HT1080 (cell line): Measurements from ENCODE around the gene ASPG. TPM values are rescaled to one million over a fixed set of nuclear protein-coding genes. Genes with fewer than 3 reads are reported as not detected.

Experiments
- DNase-seq: peaks from one replicate; pipeline ENCODE4 v3.0.0-alpha.2; 2015; ENCODE audit warnings: low read depth
- total RNA-seq: library from RNA; depleted of rRNA; stranded (reverse); fragments of >200 nt; shearing (Covaris generic); gene quantifications from 2 replicates; pipeline ENCODE4 v1.2.3, GENCODE V29; 2014

The ASPG gene
- total RNA-seq, 1 experiment from 2014 or later: not detected

GRCh38 chr14:104115691-104116287 is 30.3 kb downstream of the ASPG start:
- DNase-seq: no peak

DNA sequence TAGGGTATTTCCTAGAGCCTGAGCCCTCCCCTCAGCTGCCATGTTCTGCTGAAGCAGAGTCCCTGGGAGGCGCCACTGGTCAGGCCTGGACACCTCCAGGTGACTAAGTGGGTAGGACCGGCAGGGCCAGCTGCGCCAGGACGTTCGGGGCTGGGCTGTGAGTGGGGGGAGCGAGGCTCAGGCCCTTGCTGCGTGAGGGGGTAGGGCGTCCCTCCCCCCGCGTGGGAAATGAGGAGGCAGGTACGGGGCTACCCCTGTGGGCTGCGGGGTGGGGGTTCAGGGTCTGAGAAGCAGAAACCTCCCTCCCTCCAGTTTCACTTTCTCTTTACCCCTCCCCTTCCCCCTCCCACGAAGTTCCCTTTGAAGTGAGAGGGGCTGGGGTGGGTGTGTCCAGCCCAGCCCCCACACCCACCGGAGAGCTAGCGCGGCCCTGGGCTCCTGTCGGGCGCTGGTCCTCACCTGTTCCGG is 30.8 kb downstream of the ASPG start:
- DNase-seq: no peak

- no peak for DNase-seq
Observed at GRCh38 chr14:104116756-104117340, 31.3 kb downstream of the ASPG start.

DNA sequence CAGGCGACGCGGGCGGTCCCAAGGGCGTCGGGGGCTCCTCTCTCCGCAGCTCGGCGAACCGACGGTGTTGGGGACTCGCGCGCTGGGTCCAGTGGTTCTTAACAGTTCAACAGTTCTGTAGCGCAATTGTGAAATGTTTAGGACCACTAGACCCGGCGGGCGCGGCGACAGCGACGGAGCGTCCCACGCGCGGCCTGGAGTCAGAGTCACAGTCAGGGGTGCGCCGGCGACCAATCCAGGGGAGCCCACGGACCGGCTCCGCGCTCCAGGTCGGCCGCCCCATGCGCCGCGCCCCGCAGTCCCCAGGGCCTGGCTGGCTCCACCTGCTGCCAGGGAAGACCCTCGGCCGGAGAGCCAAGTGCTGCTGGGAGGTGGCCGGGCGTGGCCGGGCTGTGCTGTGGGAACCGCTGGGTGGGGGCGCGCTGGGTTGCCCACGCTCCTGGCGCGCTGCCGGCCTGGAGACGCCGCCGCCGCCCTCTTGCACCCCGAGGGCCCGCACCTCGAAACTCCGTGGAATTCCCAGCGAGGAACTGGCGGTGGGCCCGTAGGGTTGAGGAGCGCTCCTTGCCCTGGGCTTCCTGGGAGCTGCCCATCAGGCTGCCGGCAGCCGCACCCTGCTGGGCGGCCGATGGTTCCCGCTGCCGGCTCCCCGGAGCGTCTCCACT is 32.0 kb downstream of the ASPG start:
- no peak for DNase-seq

DNA sequence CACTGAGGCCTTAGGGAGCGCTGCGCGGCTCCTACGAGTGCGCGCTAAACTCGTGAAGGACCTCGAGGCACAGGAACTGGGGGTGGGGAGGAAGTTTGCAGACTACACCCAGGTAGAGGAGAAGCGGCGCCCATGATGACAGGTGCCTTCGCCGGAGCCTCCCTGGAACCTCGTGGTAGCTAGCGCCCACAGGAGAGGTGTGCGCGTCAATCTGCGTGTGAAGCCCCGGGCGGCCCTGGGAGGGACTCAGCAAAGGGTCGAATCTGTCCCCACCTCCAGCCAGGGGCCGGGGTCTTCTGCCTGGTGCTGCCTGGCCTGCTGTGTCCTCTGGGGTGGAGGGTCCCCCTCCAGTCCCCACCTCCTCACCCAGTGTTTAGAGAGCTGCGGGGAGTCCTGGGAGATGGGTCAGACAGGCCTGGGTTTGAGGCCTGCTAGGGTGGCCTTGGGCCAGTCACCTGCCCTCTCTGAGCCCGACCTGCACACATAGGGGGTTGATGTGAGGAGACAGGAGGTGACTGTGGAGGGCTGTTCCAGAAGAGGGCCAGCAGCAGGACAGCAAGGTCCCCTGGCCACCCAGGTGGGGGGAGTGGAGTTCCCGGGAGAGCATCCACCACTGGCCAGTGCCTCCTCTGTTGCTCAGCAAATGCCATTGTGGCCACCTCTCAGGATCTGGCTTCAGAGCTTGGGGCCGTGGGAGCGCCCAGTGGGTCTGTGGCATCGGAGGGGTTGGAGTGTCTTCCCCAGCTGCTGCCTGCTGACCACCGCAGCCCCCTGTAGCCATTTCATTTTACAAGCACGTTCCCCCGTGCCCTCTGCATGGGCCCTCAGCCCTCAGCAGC is 32.7 kb downstream of the ASPG start:
- DNase-seq: no peak

DNA sequence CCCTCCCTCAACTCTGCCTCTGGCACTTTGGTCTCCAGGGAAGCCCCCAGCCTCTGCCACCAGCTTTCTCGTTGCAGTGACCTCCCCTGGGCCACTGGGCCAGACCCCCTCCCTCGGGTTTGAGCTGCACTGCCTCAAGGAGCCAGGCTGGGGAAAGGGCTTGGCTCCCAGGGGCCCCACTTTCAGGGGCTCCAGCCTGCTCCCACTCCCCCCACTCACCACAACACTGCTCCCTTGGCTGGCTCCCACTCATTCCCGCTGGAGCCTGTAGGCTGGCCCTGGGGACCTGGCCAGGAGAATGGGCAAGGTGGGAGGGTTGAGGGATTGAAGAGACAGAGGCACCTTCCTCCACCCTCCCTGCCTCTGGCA is 33.6 kb downstream of the ASPG start:
- no peak for DNase-seq

GRCh38 chr14:104119488-104120251 is 34.2 kb downstream of the ASPG start:
- no peak for DNase-seq

GRCh38 chr14:104120281-104120741 is 34.8 kb downstream of the ASPG start:
- no peak for DNase-seq

DNA sequence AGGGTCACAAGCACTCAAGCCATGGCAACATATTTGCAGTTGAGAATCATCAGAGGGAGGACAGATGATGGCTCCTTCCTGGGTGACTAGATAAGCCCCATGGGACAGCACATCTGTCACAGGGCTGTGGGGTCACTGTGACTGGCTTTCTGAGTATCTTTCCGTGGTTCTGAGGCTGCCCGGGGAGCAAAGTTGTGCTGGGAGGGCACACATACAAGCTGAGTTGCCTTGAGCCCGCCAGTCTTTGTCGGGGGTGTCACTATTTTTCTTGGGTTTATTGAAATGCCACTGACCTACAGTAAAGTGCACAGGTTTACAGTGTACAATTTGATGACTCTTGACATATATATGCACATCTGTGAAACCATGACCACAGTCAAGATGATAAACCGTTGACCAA is 35.6 kb downstream of the ASPG start:
- no peak for DNase-seq

DNA sequence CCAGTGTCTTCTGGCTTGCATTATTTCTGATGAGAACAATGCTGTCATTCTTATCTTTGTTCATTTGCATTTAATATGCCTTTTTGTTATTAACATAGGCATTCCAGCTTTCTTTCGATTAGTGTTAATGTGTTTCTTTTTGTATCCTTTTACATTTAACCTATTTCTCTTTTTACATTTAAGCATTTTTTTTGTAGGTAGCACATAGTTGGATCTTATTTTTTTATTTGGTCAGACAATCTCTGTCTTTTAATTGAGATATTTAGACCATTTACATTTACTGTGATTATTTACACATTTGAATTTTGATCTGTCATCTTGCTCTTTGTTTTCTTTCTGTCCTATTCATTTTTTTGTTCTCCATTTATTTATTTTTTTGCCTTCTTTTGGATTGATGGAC is 38.4 kb downstream of the ASPG start:
- DNase-seq: no peak

- no peak for DNase-seq
Observed at GRCh38 chr14:104125011-104125410, 39.5 kb downstream of the ASPG start.

DNA sequence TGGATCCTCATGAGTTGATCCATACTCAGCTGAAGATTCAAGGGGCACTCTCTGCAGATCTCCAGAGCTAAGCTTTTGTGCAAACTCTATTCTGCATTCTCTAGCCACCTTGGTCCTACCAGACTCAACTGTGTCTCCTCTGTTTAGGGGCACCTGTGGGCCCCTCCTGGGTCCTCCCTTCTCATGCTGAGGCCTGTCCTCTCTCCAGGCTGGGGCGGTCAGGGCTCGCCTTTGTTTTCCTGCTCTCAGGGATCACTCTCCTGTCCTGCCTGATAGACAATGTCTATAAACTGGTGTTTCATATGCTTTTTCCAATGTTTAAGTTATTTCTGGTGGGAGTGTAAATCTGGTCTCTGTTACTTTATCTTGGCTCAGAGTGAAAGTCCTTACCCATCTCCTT is 41.3 kb downstream of the ASPG start:
- DNase-seq: no peak

GRCh38 chr14:104128981-104129380 is 43.5 kb downstream of the ASPG start:
- no peak for DNase-seq

GRCh38 chr14:104129556-104129955 is 44.1 kb downstream of the ASPG start:
- no peak for DNase-seq

DNA sequence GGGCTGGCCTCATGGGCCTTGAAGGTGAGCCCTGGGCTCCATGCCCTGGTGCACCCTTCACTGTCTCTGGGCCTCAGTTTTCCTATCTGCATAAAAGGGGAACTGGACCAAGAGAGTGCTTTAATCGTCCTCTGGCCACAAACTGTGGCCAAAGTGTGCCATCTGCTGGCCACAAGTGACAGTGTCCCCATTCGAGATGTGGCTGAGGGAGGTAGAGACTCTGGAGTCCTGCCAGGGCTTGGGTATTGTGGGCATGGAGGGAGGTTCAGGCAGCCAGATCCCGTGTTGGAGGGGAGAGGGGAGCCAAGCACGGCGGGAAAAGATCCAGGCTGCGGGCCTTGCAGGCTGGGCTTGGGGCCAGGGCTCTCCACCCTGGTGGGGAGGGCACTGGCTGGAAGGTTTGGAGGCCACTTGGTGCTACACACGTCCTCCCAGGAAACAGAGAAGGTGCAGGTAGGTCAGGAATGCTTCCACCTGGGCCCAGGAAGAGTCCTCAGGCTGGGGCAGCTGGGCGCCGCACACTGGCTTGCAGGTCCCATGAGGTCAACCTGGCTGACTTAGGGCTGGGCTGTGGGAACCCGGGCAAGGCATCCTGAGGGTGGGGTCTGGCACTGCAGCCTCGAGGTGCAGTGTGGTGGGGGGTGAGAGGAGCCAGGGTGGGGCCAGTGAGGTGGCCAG is 45.6 kb downstream of the ASPG start:
- no peak for DNase-seq

DNA sequence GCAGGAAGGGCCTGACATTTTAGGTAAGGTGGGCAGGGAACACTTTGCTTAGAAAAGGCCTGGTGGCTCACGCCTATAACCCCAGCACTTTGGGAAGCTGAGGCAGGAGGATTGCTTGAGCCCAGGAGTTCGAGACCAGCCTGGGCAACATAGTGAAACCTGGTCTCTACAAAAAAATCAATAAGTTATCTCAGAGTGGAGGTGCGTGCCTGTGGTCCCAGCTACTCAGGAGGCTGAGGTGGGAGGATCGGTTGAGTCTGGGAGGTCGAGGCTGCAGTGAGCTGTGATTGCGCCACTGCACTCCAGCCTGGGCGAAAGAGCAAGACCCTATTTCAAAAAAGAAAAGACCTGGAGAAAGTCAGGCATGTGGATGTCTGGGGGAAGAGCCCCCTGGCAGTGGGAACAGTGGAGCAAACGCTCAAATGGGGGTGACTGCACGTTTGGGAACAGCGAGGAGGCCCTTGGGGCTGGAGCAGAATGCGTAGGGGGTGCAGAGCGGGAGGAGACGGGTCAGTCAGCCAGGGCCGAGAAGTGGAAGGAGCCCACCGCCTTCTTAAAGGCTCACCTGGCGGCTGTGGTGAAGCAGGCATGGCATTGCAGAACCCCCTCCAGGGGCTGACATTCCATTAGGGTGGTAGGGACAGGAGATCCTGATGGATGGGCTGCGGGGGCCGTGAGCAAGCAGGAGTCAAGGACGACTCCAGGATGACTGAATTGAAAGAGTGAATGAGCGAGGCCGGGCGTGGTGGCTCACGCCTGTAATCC is 46.6 kb downstream of the ASPG start:
- DNase-seq: no peak

DNA sequence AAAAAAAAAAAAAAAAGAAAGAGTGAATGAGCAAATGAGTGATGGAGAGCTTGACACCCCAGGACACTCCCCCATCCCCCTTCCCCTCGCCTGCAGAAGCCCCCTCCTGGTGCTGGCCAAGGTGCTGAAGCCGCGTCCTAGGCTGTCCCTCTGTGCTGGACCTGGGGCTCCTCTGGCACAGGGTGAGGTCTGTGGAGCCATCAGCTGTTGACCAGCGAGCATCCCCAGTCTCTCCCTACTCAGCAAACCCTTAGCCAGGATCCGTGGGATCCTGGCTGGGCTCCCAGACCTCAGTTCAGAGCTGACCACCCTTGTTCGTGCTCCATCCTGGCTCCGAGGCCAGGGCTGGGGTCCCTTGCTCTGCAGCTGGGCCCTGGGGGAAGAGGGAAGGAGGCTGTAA is 47.5 kb downstream of the ASPG start:
- no peak for DNase-seq

DNA sequence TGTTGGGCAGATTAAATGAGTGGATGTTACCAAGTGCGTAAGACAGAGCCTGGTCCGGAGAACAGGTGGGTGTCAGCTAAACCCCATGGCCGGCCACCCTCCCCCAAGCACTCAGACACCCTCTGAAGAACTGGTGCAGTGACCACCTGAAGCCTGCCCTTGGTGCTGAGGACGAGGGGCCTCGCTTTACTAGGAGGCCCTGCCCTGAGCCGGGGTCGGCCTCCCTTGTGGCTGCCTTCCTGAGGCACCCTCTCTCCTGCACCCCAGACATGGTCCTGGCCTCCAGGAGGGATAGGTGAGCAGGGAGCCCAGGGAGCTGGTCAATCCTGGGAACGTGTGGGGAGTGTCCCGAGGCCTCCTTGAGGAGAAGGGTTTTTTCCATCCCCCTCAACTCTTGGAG is 48.0 kb downstream of the ASPG start:
- no peak for DNase-seq

DNA sequence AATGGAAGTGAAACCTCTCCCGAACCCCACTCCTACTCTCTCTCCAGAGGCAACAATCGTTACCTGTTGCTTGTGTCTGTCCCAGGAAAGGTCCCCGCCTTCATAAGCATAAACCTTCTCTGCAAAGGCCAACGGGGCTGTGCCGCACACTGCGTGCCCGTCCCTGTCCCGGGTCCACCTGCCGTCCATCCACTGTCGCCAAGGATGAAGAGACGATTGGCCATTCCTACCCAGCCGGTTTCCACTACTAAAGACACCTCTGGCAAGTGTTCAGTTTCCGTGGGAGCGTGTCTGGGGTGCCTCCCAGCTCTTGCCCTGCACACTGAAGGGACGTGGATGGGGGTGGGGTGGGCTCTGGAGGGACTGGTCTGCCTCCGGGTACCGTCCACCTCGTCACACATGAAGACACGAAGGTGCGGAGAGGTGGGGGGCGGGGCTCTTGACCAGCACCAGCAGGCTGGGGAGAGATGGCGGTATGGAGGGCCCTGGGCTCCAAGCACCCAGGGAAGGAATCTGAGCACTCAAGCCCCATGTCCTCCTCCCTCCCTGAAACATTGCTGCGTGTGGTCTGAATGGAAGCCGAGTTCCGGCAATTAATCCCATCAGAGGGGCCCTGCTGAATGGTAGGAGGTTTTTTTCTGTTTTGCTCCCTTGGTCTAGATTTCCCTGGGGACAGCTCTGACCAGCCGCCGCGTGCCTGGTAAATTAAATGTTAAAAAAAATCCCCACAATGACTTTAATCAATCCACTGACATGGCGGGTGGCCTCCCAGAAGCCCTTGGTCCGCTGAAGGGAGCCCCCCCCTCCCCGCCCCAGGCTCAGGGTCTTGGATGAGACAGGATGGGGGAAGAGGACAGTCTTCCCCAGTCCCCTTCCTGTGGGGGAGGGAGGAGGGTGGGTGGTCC is 48.8 kb downstream of the ASPG start:
- no peak for DNase-seq
